B cell (primary cell): Measurements from ENCODE around the gene STX18.

ENCODE experiments used
- EZH2 ChIP-seq: IDR thresholded peaks from 2 replicates; pipeline ENCODE4 v1.6.1; 2012; ENCODE audit warnings: borderline replicate concordance, low read depth, mild to moderate bottlenecking, moderate library complexity, low read length; ENCODE audit not compliant: insufficient read depth, poor library complexity, severe bottlenecking
- TF ChIP-seq, protein P1 (sequence below): fragments of 200-600 bp; IDR thresholded peaks from one replicate; pipeline ENCODE4 v1.8.0; 2022; ENCODE audit warnings: antibody characterized with exemption, mild to moderate bottlenecking

DNA sequence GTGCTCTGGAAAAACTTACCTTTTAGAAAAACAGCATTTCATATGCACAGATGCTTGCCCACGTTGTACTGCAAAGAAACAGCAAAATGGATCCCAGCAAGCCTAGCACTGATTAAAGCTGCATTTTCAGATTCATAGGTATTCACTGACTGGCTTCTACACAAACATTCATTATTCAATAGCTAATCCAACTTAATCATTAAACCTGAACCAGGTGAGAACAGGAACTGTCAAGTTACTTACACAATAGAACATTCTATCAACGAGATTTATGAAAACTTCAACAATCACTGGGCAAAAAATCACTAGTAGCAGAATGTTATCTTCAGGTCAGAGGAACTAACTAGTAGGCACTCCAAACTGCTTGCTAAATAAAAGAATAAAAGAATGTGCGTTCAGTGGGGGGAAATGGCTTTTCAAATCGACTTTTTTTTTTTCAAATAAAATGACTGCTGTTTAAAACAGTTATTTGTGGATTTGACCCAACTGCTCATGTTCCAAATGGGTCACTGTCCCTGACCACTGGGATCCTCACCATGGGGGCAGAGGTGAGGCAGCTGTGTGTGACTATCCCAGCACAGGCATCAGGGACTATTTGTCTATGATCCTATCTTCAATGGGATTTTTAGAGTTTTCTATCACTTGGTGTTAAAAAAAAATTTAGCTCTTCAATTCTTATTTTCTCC, 42.3 kb downstream of the STX18 start:
- TF ChIP-seq, protein P1, sequence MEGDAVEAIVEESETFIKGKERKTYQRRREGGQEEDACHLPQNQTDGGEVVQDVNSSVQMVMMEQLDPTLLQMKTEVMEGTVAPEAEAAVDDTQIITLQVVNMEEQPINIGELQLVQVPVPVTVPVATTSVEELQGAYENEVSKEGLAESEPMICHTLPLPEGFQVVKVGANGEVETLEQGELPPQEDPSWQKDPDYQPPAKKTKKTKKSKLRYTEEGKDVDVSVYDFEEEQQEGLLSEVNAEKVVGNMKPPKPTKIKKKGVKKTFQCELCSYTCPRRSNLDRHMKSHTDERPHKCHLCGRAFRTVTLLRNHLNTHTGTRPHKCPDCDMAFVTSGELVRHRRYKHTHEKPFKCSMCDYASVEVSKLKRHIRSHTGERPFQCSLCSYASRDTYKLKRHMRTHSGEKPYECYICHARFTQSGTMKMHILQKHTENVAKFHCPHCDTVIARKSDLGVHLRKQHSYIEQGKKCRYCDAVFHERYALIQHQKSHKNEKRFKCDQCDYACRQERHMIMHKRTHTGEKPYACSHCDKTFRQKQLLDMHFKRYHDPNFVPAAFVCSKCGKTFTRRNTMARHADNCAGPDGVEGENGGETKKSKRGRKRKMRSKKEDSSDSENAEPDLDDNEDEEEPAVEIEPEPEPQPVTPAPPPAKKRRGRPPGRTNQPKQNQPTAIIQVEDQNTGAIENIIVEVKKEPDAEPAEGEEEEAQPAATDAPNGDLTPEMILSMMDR = no peak
- no peak for TF ChIP-seq EZH2
